Activated CD8-positive, alpha-beta T cell treated with anti-CD3 and anti-CD28 coated beads for 36 hours (primary cell): Measurements from ENCODE around the gene CD59. TPM values are rescaled to one million over a fixed set of nuclear protein-coding genes. Genes with fewer than 3 reads are reported as not detected.

ENCODE experiments used
- ATAC-seq: fragments of 200-7000 bp; cut with Tn5 transposase; one replicate; pipeline ENCODE4 v1.10.0; 2021; ENCODE audit warnings: mild to moderate bottlenecking, moderate library complexity
- CTCF ChIA-PET: fragments of 350-600 bp; sonication (Branson Sonifier 250); formaldehyde crosslinking; loops from one replicate; lab custom pipeline; 2021; ENCODE audit warnings: antibody characterized with exemption; lab: Charles Lee
- POLR2A ChIA-PET: fragments of 350-600 bp; sonication (Branson Sonifier 250); formaldehyde crosslinking; loops from one replicate; lab custom pipeline; 2021; ENCODE audit warnings: antibody characterized with exemption; lab: Charles Lee
- DNase-seq: peaks from one replicate; pipeline ENCODE4 v3.0.0-alpha.2; 2020
- H3K27ac Mint-ChIP-seq: one replicate; pipeline ENCODE4 v1.8.0; 2021; ENCODE audit warnings: mild to moderate bottlenecking, mixed read lengths
- H3K27me3 Mint-ChIP-seq: one replicate; pipeline ENCODE4 v1.8.0; 2021; ENCODE audit warnings: mixed read lengths
- H3K36me3 Mint-ChIP-seq: one replicate; pipeline ENCODE4 v1.8.0; 2021; ENCODE audit warnings: low read depth, mixed read lengths
- H3K4me1 Mint-ChIP-seq: one replicate; pipeline ENCODE4 v1.8.0; 2021; ENCODE audit warnings: low read depth, mixed read lengths
- H3K4me3 Mint-ChIP-seq: one replicate; pipeline ENCODE4 v1.8.0; 2021; ENCODE audit warnings: mild to moderate bottlenecking, moderate library complexity, mixed read lengths
- H3K9me3 Mint-ChIP-seq: one replicate; pipeline ENCODE4 v1.8.0; 2021; ENCODE audit warnings: mixed read lengths
- CTCF ChIP-seq: fragments of 200-600 bp; IDR thresholded peaks from one replicate; pipeline ENCODE4 v1.8.0; 2022; ENCODE audit warnings: antibody characterized with exemption, mild to moderate bottlenecking
- intact Hi-C: fragments of 100-400 bp; cut with micrococcal nuclease; formaldehyde crosslinking; loops from one replicate; pipeline ENCODE4 v1.10.0; 2022
- total RNA-seq, 2 experiments: library from RNA; stranded (reverse); gene quantifications; one replicate each; pipeline ENCODE4 v1.2.3, GENCODE V29; 2021

CD59 gene
- total RNA-seq, 2 experiments from 2014 or later = 36.0 to 36.1 TPM

- POLR2A ChIA-PET = interaction anchor here (0.6 to 1.5 kb wide), 3 partner anchors 15 to 262 kb away, joined by 3 read pairs; partner anchors contain the start of gene C11orf91
- H3K36me3 Mint-ChIP-seq = peaks cover 13% of the 10 kb centered on the region
- intact Hi-C loops = no loop called here
Observed at GRCh38 chr11:33753304-33753967, 17.2 kb upstream of the CD59 start.

GRCh38 chr11:33751878-33752277 is 15.7 kb upstream of the CD59 start:
- intact Hi-C loops = no loop called here
- Mint-ChIP-seq H3K4me1 (peaks cover 8% of the 10 kb centered on the region), H3K9me3 (no peaks in the 10 kb centered on the region), H3K36me3 (peaks cover 14% of the 10 kb centered on the region), H3K27me3 (no peaks in the 10 kb centered on the region), H3K4me3 (no peak overlapping the region), H3K27ac (no peak overlapping the region)
- no peak for ATAC-seq
- ChIA-PET POLR2A (interaction anchor here (1.5 kb wide), 1 partner anchor 51 kb away, joined by 3 read pairs; the partner anchor contains the start of gene C11orf91), CTCF (interaction anchor here (1.0 to 1.5 kb wide), 2 partner anchors 9 to 36 kb away, joined by 4 to 5 read pairs; no protein-coding TSS in a partner anchor)
- DNase-seq = no peak
- TF ChIP-seq CTCF = no peak

More at GRCh38 chr11:33753304-33753967, 17.2 kb upstream of the CD59 start:
- ATAC-seq = peak; percentile 91
- peaks cover 8% of the 10 kb centered on the region for H3K4me1 Mint-ChIP-seq
- no peaks in the 10 kb centered on the region for H3K9me3 Mint-ChIP-seq
- CTCF ChIA-PET = interaction anchor here (1.3 to 3.2 kb wide), 3 partner anchors 11 to 51 kb away, joined by 3 to 17 read pairs (median 5); no protein-coding TSS in a partner anchor
- DNase-seq = no peak
- no peak for TF ChIP-seq CTCF
- H3K27ac Mint-ChIP-seq = peak overlapping the region; percentile 6
- H3K27me3 Mint-ChIP-seq = no peaks in the 10 kb centered on the region
- H3K4me3 Mint-ChIP-seq = no peak overlapping the region

DNA sequence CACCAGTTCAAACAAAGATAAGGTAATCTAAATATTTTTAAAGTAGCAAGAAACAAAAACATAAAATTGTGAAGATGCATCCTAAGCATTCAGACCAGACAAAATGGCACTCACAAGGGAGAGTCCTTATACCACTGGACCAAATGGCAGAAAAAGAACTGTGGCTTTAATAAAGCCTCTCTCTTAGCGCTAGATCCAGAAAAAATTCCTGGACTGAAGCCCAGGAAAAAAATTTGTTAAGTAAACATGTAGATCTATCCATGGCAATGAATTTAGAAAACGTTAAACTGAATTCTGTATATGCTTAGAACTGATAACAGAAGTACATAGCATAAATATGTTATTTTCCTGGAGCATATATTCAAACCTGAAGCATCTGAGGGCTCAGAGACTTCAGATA is 11.8 kb upstream of the CD59 start:
- POLR2A ChIA-PET = interaction anchor here (0.6 kb wide), 2 partner anchors 12 to 188 kb away, joined by 3 read pairs; partner anchors contain the start of gene CD59
- no peak for TF ChIP-seq CTCF
- H3K27ac Mint-ChIP-seq = no peak overlapping the region
- intact Hi-C loops = loop anchor here (10.0 kb wide), 1 partner anchor 383 kb away; no protein-coding TSS in a partner anchor
- DNase-seq (no peak), ATAC-seq (no peak)
- CTCF ChIA-PET = no interaction called here
- H3K36me3 Mint-ChIP-seq = peaks cover 8% of the 10 kb centered on the region
- H3K9me3 Mint-ChIP-seq = no peaks in the 10 kb centered on the region
- H3K27me3 Mint-ChIP-seq = no peaks in the 10 kb centered on the region
- H3K4me3 Mint-ChIP-seq = no peak overlapping the region
- peaks cover under 1% of the 10 kb centered on the region for H3K4me1 Mint-ChIP-seq

DNA sequence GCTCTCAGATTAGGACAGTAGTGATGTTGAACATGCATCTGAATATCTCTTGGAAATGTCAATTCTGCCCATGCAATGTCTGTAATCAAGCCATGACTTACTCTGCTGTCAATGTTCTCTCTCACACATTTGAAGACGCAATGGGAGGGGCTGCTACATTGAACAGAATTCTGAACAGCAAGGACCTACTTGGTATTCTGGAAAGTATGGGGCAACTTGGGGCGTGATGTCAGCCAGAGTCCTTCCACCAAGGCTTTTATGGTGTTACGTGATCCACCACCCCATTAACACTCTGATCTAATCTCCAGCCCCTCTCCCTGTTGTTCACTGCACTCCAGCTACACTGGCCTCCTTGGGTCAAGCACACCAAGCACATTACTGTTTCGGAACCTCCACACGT is 7.1 kb upstream of the CD59 start:
- intact Hi-C loops = loop anchor here (2.0 to 10.0 kb wide), 2 partner anchors 26 to 378 kb away; no protein-coding TSS in a partner anchor
- H3K27ac Mint-ChIP-seq = no peak overlapping the region
- no peak overlapping the region for H3K4me3 Mint-ChIP-seq
- H3K36me3 Mint-ChIP-seq = peaks cover 6% of the 10 kb centered on the region
- H3K9me3 Mint-ChIP-seq = no peaks in the 10 kb centered on the region
- TF ChIP-seq CTCF = no peak
- no peaks in the 10 kb centered on the region for H3K27me3 Mint-ChIP-seq
- POLR2A ChIA-PET = no interaction called here
- CTCF ChIA-PET = interaction anchor here (1.0 to 3.7 kb wide), 12 partner anchors 8 to 390 kb away, joined by 3 to 108 read pairs (median 6); partner anchors contain the start of gene C11orf91
- ATAC-seq = no peak
- no peak for DNase-seq
- no peaks in the 10 kb centered on the region for H3K4me1 Mint-ChIP-seq
